GM18520 (cell line): ENCODE measurements around the gene EXOC6B.

ENCODE experiments used
- ATAC-seq: cut with Tn5 transposase; IDR thresholded peaks from one replicate; pipeline ENCODE4 v1.9.1; 2021; ENCODE audit not compliant: unreplicated experiment

Gene EXOC6B

DNA sequence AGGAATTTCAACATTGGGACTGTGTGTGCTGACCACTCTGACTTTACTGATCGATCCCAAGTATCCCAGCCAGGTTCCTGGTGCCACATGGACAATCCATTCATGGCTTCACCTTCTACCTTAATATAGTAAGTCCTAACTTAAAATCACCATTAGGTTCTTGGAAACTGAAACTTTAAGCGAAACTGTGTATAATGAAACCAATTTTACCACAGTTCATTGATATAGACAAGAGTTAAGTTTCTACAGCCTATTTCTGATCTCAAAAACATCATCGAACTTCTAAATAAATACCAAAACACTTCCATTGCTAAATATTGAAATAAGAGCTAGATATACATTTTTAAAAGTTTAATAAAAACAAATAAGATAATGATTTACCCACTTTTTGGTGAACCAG is 4.4 kb upstream of the EXOC6B start:
- no peak for ATAC-seq

DNA sequence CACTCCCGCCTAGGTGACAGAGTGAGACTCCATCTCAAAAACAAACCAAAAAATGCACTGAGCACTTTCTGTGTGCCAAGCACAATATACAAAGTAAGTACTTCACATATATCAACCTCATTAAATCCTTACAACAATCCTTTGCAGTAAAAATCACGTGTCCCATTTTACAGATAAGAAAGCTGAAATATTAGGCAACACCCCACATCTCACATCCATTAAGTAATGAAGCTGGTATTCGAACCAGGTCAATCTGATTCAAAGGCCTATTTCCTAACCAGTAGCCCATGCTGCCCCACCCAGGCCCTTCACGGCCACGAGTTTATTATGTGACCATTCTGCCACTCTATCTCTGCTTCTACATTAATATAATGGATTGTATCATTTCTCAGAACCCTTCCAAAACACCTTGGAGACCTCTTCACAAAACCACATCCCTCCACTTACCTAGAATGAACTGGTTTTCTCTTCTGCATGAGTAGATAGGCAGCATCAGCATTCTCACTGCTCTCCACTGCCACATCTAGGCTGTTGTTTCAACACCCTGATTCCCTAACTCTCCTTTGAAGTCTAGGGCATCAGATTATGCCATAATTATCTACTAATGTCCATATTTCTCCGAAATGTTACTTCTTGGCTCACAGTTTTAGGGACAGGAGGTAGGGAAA is 3.1 kb upstream of the EXOC6B start:
- no peak for ATAC-seq

DNA sequence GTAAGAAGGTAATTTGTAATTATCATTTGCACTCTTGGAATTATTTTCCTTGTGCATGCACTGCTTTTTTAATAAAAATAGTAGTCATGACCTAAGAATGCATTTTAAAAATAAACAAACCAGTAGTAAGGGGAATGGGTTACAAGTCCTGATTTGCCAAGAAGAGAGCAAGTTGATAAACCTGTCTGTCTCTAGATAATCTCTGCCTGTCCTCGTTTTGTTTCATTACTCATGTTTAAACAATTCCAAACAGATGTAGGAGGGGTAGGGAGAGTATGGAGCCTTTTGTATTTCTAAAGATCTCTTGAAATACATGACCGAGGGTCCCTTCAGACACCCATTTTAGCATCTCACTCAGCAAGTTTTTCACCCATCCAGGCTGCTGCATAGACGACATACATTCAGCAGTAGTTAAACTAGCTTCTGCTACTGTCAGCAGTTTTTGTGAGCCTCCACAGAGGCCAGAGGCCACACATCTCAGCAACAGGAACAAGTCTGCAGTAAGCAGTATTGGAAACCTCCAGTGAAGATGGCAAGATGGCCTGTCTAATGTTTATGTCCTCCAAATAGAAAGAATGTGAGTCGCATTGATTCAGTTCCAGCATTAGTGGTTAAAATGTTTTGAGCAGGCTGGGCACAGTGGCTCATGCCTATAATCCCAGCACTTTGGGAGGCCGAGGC is 2.3 kb upstream of the EXOC6B start:
- ATAC-seq: no peak

DNA sequence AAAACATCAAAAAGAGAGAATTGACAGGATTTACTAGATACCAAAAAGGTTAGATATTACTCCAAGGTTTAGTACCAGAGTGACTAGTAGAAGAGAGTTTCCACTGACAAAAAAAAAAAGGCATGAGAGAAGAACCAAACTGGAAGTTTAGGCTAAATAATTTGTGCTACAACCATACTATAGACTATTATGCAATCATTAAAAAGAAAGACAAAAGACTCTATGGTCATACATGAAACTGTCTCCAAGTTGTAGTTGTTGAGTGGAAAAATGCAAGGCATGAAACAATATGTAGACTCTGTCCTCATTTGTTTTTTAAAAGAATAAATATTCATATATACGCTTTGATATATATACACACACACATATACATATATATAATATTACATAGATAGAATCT is 1.7 kb upstream of the EXOC6B start:
- no peak for ATAC-seq

DNA sequence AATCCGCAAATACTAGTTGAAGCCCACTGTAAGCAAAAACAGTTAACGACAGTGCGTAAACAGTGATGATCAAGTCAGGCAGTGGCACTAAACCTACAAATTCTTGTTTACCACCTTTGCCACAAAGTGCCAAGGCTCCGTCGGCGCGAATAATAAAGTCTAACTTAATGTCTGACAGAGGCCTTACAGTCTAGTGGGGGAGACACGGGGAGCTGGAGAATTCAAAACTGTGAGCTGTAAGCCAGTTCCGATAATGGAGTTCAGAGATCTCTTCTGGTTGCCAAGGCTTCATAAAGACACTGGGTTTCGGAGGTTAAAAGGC is 284 bp upstream of the EXOC6B start:
- no peak for ATAC-seq

DNA sequence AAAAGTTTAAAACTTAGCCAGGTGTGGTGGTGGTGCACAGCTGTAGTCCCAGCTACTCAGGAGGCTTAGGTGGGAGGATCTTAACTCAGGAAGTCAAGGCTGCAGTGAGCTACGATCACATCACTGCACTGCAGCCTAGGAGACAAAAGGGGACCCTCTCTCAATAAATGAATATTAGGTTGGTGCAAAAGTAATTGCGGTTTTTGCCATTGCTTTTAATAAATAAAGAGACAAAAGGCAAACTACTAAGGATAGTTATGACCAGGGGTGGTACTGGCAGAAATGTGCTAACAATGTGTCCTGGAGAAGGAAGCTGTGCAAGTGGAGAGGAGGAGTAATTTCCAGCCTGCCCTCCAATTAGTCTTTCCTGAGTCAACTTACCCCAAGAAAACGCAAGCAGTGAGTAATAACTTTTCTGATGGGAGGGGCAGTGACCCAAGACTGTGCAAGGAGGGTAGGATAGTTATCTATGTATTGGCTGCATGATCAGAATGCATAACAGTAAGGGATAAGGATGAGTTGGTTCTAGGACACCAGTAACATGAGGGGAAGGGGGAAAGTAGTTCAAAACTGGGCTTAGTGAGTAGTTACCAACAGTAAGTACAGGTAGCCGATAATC is 1.5 kb downstream of the EXOC6B start:
- no peak for ATAC-seq

DNA sequence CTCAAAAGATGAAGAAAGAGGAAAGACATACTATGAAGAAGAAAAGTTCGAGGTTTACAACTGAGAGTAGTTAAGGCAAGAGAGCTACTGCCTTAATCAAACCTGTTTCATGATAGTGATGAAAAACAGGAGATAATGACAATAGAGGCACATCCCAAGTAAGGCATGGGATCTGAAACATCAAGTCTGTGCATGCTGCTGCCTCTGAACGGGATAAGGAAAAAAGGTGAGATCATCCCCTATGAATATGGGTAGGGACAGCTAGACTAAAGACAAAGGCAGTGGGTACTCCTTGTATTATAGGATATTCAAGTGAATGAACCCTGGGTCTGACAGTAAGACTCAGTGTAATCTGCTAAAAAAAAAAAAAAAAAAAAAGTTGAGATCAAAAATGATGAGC is 3.0 kb downstream of the EXOC6B start:
- no peak for ATAC-seq

DNA sequence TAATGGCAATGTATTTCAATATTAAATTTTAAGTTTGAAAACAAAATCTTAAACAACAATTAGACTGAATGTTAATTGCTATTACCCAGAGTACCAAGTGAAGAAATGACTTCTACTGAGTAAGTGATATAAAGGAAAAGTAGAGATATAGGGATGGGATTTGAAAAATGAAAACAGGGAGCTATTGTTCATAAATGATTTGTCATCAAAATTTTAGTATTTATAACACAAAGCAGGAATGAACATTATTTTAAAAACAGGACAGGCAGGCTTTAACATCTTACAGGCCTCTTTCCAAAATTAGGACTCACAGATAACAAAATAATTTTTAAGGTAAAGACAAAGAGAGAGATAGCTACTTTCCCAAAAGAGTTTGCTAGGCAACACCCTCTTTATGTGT is 3.9 kb downstream of the EXOC6B start:
- ATAC-seq: no peak

DNA sequence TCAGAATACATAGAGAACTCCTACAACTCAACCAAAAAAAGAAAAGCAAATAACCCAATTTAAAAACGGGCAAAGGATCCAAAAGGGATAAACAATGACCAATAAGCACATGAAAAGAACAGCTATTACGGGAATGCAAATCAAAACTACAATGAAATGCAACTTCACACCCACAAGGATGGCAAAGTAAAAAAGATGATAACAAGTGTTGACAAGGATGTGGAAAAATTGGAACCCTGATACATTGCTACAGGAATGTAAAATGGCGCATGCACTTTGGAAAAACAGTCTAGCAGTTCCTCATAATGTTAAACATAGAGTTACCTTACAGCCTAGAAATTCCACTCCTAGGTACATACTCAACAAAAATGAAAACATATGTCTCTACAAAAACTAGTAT is 4.7 kb downstream of the EXOC6B start:
- no peak for ATAC-seq

DNA sequence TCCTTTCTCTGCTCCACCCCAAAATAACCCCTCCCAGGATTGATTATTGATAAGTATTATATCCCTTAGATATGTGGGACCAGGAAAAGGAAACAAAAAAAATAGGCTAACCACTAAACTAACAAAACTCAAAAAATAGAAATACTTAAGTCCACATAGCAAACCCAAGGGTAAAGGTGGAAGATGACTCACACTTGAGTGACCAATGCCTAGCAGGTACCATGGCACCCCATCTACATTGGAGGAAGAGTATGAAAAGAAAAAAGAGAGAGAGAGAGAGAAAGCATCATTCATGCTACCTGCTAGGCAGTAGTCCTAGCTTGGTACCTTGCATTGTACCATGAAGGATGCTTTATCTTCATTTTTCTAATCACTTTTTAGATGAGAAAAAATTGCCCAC is 6.3 kb downstream of the EXOC6B start:
- no peak for ATAC-seq

DNA sequence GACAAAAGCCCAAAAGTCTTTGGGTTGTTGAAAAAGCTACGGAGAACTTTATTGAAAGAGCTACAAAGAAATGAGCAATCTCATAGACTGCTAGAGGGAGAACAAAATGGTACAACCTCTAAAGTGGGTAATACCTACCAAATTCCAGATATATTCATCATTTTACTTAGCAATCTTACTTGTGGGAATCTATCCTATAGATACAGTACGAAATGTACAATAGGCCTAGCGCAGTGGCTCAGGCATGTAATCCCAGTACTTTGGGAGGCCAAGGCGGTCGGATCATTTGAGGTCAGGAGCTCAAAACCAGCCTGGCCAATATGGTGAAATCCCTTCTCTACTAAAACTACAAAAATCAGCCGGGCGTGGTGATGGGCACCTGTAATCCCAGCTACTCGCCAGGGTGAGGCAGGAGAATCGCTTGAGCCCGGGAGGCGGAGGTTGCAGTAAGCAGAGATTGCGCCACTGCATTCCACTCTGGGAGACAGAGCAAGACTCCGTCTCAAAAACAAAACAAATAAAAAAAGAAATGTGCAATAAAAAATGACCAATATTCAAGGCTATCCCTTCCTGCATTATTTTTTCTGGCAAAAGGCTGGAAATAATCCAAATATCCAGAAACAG is 10.1 kb downstream of the EXOC6B start:
- ATAC-seq: no peak

DNA sequence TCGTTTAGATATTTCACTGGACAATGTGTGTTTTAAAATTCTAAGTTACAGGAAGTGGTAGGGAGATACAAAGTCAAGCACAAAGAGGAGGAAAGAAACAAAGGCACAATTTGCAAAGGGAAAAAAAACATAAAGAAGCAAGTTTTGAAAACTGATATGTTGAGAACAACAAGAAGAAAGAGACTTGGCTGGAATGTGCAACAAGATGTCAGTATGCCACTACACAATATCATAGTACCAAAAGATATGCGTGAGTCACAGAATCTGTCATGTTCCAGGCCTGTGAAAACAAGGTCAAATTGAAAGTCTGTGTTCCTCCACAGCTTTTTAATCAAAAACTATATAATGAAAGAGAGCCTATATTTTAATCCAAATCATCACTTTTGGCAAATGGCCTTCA is 12.0 kb downstream of the EXOC6B start:
- no peak for ATAC-seq

DNA sequence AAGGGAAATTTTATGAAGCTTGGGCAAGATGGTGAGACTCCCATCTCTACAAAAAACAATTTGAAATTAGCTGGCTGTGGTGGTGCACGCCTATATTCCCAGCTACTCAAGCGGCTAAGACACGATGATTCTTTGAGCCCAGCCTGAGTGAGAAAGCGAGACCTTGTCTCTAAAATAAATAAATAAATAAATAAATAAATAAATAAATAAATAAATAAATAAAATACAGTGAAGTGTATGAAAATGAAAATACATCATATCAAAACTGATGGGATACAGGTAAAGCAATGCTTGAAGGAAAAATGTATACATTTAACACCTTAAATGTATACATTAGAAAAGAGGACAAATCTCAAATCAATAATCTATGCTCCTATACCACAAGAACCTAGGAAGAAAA is 15.7 kb downstream of the EXOC6B start:
- no peak for ATAC-seq

DNA sequence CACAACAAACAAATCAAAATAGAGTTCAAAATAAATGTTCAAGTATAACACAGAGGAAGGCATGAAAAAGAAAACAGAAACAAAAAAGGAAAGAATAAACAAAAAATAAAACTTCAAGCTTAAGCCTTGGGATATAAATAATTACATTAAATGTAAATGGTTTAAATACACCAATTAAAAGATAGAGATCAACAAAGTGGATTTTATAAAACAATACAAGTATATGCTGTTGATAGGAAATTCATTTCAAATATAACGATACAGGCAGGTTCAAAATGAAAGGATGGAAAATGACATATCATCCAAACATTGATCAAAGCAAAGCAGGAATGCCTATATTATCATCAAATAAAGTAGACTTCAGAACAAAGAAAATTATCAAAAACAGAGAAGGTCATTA is 16.7 kb downstream of the EXOC6B start:
- ATAC-seq: no peak

DNA sequence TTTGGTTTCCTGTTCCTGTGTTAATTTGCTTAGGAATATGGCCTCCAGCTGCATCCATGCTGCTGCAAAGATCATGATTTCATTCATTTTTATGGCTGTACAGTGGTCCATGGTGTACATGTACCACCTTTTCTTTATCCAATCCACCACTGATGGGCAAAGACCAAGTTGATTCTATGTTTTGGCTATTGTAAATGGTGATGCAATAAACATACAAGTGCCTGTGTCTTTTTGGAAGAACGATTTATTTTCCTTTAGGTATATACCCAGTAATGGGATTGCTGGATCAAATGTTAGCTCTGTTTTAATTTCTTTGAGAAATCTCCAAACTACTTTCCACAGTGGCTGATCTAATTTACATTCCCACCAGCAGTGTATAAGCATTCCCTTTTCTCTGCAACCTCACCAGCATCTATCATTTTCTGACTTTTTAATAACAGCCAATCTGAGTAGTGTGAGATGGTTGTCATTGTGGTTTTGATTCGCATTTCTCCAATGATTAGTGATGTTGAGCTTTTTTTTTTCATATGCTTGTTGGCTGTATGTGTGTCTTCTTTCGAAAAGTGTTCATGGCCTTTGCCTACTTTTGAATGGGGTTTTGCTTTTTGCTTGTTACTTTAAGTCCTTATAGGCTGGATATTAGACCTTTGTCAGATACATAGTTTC is 19.4 kb downstream of the EXOC6B start:
- ATAC-seq: no peak

DNA sequence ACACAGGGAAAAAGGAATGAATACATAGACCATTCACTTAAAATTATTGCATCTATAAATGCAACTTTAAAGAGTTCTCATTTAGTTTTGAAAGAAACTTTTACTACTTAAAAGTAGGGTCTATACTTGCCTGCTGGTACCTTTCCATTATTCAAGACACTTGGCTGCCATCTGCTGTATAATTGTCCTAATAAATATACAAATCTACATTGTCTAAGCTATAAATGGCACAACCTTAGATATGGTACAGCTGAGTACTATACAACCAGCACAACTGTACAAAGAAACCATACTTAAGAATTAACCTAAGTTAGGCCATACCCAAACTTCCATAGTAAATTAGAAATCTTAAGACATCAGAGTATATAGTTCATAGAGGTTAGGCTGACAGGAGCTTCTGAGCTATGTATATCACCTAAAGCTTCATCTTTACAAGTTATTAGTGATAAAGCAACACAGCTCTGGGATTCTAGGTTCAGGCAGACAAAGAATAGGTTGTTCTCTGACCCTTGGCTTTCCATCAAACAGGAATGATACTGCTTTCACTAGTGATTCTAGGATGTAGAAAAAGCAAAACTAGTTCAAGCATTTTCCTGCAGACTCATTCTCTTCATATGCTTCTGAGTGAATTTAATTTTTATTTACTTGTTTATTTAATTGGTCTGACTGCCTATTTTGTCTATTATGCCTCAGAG is 22.1 kb downstream of the EXOC6B start:
- ATAC-seq: no peak

DNA sequence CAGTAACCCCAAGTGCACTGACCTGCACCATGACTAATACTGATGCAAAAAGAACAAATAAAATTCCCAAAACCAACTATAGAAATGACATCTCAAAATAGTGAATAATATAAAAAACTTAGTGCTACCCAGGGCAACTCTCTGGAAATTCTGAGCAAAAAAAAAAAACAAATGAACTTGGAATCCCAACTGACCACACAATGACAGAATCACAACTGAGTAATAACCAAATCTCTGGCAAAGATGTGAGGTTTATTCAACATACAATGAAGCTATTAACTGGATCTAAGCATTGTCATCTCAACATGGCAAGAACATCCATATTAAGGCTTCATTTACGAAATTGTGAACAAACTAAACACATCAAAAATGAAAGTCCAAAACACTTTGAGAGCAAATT is 22.7 kb downstream of the EXOC6B start:
- ATAC-seq: no peak

DNA sequence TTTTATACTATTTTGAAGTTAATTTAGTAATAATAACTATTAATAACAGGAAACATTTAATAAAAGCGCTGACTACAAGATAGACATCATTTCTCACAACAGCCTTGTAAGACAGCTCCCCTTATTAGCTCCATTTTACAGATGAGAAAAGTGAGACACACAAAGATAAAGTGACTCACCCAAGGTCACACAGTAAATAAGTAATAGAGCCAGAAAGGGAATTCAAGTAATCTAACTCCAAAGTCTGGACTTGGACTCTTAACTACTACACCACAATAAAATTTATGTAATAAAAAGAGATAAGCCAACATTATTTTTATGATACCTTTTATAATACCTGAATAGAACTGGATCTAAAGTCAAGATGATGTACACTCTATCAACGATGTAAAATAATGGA is 25.3 kb downstream of the EXOC6B start:
- no peak for ATAC-seq

DNA sequence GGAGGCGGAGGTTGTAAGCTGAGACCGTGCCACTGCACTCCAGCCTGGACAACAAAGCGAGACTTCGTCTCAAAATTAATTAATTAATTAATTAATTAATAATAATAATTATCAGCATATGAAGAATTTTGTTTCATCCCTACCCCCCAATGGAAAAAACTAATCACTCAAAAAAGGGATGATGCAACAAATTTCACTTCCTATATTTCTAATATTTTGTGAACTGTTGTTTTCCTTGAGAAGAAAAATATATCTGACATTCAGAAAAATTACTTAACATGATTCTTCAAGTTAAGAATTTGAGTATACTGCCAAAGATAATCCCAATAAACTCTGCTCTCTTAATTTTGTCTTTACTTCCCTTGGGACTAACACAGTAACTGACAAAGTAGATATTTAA is 28.1 kb downstream of the EXOC6B start:
- no peak for ATAC-seq

DNA sequence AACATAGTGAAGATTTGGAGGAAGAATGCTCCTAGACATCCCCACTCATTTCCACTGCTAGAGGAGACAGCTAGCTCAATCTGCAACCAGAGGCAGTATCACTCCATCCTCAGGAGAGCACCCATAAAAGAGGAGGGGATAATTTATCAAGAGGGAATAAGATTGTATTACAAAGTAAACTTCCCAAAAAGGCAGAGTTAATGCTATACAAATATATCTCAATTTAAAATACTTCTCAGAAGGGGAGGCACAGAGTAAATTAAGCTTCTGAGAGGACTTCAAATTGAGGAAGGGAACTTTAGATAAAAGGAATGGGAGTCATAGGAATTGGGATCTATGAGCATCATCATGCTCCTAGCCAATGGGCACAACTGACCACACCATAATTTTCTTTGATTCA is 29.1 kb downstream of the EXOC6B start:
- no peak for ATAC-seq

DNA sequence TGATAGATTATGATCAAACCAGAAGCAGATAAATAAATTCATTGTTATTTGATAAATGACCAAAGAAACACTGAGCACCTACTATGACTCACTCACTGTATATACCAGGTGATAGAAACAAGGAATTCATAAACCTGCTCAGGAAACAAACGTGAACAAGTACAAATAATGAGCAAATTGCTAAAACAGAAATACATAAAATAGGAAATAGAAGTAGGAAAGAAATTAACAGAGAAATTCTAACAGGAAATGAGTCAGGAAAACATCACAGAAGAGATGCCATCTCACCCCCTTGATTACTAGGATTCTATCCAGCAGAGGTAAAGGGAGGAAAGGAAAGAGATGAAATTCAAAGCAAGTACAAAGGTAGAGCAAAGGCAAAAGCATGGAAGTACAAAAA is 31.3 kb downstream of the EXOC6B start:
- no peak for ATAC-seq
